A673 (cell line): Measurements from ENCODE around the gene EHD4.

ENCODE experiments used
- EZH2 ChIP-seq: fragments of 200-600 bp; sonication (generic); IDR thresholded peaks from 2 replicates; pipeline ENCODE4 v1.6.1; 2017; ENCODE audit warnings: borderline replicate concordance, low read depth, mild to moderate bottlenecking, mixed read lengths, antibody characterized with exemption, low read length; ENCODE audit not compliant: poor library complexity, severe bottlenecking
- TF ChIP-seq, protein P1 (sequence below): fragments of 300-800, 200-600 bp; sonication (generic); conservative IDR thresholded peaks from 2 replicates; pipeline ENCODE4 v1.5.1; 2017; ENCODE audit warnings: low read depth, mild to moderate bottlenecking, antibody characterized with exemption, low read length, moderate library complexity, mixed read lengths

DNA sequence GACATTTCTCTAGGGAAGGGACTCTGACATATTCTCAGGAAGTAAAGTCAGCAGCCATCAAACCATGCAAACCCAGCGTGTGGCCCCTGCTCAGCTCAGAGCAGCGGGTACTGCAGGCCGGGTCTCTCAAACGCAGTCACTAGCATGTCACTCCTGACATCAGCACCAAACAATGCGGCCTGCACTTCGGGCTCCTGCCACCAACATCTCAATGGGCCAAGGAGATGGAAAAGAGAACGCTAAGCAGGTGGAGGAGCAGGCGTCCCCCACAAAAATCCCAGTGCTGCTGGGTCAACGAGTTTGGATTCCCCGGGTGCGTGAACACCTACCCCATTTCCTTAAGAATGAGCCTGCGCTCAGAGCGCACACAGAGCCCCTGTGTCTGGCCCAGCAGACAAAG is 68.6 kb downstream of the EHD4 start:
- TF ChIP-seq, protein P1, sequence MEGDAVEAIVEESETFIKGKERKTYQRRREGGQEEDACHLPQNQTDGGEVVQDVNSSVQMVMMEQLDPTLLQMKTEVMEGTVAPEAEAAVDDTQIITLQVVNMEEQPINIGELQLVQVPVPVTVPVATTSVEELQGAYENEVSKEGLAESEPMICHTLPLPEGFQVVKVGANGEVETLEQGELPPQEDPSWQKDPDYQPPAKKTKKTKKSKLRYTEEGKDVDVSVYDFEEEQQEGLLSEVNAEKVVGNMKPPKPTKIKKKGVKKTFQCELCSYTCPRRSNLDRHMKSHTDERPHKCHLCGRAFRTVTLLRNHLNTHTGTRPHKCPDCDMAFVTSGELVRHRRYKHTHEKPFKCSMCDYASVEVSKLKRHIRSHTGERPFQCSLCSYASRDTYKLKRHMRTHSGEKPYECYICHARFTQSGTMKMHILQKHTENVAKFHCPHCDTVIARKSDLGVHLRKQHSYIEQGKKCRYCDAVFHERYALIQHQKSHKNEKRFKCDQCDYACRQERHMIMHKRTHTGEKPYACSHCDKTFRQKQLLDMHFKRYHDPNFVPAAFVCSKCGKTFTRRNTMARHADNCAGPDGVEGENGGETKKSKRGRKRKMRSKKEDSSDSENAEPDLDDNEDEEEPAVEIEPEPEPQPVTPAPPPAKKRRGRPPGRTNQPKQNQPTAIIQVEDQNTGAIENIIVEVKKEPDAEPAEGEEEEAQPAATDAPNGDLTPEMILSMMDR = no peak
- TF ChIP-seq EZH2 = no peak
